Suprapubic skin (tissue), 4 donors: ENCODE data around the gene OSGEPL1.

Experiments
- CTCF ChIP-seq, 2 donors: fragments of 200-600 bp in 1 of 2; fragments of 450-650 bp in 1 of 2; sonication (generic) in 1 of 2; IDR thresholded peaks; one replicate each; pipeline ENCODE4 v1.5.1; 2016 to 2019; ENCODE audit warnings: antibody characterized with exemption in 2 of 2, mild to moderate bottlenecking in 1 of 2, moderate library complexity in 1 of 2
- POLR2A ChIP-seq, 2 donors: fragments of 450-650 bp; IDR thresholded peaks; one replicate each; pipeline ENCODE4 v1.6.1; 2017; ENCODE audit warnings: antibody characterized with exemption in 2 of 2, mild to moderate bottlenecking in 2 of 2, moderate library complexity in 2 of 2
- POLR2AphosphoS5 ChIP-seq, 3 donors: sonication (generic); formaldehyde crosslinking; IDR thresholded peaks; one replicate each; pipeline ENCODE4 v1.6.1; 2017; ENCODE audit warnings: antibody characterized with exemption in 3 of 3

DNA sequence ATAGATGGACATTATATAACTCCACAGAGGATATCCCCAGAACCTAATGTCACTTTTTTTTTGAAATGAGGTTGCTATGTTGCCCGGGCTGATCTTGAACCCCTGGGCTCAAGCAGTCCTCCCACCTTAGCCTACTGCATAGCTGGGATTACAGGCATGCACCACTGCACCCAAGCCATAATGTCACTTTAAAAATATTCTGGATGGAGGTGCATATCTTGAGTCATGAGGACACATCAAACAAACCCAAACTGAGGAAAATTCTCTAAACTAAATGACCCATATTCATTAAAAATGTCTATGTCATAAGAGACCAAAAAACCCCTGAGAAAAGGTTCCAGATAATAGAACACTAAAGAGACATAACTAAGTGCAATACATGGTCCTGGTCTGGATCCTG lies 36.3 kb downstream of the OSGEPL1 start:
- TF ChIP-seq CTCF (IDR thresholded peaks at IDR 0.05) (no peak), POLR2A (IDR thresholded peaks at IDR 0.05) (no peak), POLR2AphosphoS5 (IDR thresholded peaks at IDR 0.05) (no peak)
